GM19025 (cell line): ENCODE results near the gene ASXL1.
"Not testable (repeated sequence)": the region's sequence is repeated elsewhere in the genome, so short reads cannot be mapped to it uniquely, and the experiment has no call there.

Experiments
- ATAC-seq: cut with Tn5 transposase; IDR thresholded peaks from one replicate; pipeline ENCODE4 v1.9.1; 2021; ENCODE audit warnings: mild to moderate bottlenecking, low read depth, moderate library complexity; ENCODE audit not compliant: unreplicated experiment

ASXL1 gene

DNA sequence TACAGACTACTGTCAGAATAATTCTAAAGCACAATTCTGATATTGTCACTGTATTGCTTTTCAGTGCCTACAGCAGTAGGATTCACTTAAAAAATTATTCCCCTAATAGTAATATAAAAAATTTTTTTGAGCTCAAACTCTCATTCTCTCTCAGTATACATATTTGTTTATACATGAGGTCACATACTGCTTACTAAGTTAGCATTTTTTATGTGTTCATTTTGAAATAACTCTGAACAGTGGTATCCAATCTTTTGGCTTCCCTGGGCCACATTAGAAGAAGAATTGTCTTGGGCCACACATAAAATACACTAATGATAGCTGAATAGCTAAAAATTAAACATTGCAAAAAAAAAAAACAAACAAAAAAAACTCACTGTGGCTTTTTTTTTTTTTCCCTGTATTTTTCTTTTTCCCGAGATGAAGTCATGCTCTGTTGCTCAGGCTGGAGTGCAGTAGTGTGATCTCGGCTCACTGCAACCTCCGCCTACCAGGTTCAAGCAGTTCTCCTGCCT is 38.6 kb downstream of the ASXL1 start:
- no peak for ATAC-seq

DNA sequence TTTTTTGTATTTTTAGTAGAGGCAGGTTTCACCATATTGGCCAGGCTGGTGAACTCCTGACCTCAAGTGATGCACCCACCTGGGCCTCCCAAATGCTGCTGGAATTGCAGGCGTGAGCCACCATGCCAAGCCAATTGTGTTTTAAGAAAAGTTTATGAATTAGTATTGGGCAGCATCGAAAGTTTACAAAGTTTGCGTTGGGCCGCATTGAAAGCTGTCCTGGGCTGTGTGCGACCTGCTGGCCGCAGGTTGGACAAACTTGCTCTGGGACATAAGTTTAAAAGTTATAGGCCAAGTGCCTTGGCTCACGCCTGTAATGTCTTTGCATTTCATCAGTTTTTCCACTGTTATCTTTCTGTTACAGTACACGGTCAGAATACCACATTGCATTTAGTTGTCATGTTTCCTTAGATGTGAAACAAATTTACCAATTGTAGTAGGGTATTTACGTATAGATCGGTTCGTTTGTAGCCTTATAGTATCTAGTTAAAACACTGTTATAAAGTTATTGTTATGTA is 39.5 kb downstream of the ASXL1 start:
- no peak for ATAC-seq

DNA sequence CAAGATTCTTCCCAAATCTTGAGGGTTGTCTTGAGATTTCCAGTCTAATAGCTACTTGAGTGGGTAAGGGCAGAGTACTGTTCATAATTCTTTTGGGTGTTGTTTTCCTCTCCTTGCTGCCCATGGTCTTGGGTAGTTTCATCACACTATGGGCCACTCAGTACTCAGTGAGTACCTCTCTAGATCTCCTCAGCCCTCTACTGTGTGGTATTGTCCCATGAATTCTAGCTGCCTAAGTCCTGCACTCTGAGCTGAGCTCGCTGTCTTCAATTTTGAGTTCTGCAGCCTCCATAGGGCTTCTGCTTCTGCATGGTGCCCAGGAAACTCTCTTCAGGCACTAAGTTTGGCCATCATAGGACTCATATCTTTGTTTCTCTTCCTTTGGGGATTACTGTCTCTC is 42.3 kb downstream of the ASXL1 start:
- ATAC-seq, result no peak

DNA sequence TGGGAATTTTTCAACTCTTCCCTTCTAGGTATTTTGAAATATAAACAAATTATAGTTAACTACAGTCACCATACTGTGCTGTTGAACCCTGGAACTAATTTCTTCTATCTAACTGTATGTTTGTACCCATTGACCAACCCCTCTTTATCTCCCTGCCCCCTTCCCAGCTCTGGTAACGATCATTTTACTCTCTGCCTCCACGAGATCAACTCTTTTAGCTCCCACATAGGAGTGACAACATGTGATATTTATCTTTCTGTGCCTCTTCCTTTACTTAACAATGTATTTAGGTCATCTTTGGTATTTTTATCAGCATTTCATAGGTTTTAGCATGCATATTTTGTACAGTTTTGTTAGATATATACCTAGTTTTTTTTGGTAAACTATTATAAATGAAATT is 45.9 kb downstream of the ASXL1 start:
- no peak for ATAC-seq

DNA sequence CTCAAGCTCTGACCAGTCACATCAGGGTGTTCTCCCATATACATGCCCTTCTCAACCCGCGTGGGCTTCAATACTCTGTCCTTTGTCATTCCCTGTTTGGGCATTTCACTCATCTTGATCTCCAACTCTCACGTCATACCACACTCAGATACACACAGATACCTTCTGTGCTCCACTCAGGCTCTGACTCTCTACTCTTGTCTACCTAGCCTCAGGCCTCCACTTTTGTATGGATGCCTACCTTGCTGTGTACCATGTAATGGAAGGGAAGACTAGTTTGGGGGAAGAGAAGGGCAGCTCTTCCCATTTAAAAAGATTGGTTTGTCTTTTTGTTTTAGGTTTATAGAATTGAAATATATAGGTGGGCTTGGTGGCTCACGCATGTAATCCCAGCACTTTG is 48.6 kb downstream of the ASXL1 start:
- no peak for ATAC-seq

DNA sequence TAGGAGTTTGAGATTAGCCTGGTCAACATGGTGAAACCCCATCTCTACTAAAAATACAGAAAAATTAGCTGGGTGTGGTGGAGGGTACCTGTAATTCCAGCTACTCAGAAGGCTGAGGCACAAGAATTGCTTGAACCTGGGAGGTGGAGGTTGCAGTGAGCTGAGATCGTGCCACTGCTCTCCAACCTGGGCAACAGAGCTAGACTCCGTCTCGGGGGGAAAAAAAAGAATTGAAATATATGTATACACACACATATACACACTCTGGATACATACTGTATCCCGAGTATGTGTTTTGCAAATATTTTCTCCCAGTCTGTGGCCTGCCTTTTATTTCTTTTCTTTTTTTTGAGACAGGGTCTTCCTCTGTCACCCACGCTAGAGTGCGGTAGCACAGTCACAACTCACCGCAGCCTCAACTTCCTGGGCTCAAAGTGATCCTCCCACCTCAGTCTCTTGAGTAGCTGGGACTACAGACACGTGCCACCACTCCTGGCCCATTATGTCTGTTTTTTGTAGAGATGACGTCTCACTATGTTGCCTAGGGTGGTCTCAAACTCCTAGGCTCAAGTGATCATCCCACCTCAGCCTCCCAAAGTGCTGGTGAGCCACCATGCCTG is 49.1 kb downstream of the ASXL1 start:
- ATAC-seq, result not testable (repeated sequence)

DNA sequence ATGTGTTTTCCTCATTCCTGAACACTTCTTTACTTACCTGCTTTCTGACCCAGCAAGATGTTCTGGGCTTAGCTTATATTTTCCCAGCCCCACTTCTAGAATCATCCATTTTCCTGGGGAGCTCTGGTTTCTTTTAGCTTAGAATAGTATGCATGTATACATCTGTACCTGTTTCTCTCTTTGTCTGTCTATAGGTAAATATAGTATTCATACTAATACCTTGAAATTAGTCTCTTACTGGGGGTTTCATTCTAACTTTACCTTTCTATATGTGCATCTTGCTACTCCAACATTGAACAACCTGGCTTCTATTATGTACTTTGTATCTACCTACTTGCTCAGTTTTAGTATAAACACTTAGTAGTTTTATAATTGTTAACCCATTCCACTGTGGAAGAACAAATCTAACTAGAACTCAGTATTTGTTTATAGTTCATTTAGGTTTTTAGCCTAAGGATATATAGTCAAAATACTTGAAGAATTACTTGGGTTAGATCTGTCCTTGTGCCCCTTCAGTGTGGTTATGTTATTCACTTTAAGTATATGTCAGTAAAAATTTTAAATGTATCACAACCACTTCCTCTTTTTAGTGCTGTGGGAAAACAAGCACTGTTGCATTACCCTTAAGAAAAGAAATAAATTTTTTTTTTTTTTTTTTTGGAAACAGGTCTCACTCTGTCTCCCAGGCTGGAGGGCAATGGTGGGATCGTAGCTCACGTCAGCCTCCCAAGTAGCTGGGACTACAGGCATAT is 54.0 kb downstream of the ASXL1 start:
- ATAC-seq, result no peak

DNA sequence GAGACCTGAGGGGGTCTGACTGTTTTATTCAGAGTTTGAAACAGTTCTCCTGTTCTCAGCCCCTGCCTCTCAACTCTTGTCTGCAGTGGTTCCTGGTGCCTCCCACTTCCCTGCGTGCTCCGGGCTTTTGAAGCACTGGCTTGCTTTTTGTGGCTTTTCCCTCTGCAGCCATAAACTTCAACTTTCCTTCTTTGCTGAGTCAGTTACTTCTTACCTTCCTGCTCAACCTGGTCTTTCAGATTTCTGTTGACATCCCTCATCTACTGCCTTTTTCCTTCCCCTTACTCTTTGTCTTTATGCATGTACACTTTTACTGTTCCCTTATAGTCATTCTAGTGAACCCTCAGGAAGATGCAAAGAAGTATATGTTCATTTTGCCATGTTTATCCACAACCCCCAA is 57.4 kb downstream of the ASXL1 start:
- ATAC-seq, result no peak

DNA sequence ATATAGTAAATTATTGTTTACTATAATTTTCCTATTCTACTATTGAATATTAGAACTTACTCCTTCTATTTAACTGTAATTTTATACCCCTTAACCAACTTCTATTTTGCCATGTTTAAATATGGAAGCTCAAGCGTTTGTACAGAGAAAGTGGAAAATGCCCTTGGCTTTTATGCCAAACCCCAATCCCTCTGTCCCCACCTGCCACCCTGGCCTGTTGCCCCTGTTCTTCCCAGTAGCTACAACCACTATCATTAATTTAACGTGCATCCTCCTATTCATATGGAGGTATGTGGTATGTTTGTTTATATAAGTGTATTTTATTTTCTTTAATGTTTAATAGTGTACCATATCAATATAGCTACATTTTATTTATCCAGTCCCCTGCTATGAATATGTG is 58.1 kb downstream of the ASXL1 start:
- no peak for ATAC-seq

DNA sequence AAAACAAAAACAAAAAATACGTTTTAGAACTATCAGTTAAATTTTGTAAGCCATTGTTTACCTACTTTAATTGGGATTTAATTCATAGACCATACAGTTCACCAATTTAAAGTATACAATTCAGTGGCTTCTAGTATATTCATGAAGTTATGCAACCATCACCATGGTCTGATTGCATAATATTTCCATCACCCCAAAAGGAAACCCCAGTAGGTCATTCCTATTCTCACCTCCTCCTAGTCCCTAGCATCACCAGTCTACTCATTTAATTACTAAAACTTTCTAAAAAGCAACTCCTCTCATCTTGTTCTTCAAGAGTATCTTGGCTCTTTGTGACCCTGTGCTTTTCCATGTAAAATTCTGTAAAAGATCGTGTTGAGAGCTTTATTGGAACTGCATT is 60.2 kb downstream of the ASXL1 start:
- no peak for ATAC-seq

DNA sequence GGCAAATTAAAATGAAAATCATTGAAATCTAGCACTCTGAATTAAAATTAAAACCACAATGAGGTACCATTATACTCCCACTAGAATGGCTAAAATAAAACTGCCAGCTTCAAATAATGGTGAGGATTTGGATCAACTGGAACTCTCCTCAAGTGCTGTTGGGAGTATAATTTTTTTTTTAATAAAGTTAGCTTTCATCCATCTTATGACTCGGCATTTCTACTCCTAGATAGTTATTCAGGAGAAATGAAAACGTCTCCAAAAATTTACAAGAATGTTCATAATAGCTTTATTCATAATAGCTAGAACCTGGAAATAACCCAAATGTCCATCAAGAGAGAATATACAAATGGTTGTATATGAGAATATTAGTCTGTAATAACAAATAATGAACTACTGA is 63.2 kb downstream of the ASXL1 start:
- no peak for ATAC-seq

DNA sequence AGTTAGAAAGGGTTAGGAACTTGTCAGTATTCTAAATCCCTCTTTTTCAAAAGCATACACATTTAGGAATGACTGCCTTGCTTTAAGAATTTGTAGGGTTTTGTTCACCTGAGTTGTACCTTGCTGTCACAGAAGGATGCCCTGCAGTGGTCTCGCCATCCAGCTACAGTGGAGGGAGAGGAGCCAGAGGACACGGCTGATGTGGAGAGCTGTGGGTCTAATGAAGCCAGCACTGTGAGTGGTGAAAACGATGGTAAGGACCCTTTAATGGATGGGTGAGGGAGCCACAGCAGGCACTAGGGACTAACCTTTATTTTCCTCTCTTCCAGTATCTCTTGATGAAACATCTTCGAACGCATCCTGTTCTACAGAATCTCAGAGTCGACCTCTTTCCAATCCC is 69.9 kb downstream of the ASXL1 start:
- no peak for ATAC-seq

DNA sequence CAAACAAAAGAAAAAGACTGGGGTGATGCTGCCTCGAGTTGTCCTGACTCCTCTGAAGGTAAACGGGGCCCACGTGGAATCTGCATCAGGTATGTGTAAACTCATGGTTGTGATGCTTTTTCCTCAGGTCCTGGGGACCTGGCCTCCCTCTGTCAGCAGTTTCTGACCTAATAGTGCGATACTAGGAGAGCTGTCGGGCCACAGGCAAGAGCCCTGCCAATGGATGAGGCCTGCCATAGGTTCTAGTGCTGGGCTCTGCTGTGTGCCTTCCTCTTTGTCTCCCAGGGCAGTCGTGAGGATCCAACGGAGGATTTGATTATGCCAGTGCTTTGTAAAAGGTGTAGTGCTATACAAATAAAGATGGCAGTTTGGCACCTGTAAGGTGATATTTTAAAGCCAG is 71.2 kb downstream of the ASXL1 start:
- no peak for ATAC-seq

DNA sequence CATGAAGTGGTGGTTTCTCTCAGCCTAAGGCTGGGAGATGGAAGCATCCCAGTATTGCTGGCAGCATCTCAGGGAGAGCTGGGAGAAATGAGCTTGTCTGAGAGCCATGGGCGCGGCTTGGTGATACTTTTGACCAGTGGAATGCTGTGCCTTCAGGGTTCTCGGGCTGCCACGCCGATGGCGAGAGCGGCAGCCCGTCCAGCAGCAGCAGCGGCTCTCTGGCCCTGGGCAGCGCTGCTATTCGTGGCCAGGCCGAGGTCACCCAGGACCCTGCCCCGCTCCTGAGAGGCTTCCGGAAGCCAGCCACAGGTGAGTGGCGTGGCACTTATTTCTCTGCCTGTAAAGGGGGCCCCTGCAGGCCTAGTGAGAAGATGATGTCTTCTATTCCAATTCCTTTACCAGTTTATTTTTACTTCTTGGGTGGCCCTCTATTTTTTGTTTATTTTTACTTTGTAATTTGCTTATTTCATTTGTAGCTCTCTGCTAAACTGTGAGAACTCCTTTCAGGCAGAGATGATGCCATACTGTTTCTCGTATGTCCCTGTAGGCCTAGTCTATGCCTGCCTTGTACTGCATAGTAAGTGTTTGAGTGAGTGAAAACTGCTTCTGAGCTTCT is 71.7 kb downstream of the ASXL1 start:
- no peak for ATAC-seq

DNA sequence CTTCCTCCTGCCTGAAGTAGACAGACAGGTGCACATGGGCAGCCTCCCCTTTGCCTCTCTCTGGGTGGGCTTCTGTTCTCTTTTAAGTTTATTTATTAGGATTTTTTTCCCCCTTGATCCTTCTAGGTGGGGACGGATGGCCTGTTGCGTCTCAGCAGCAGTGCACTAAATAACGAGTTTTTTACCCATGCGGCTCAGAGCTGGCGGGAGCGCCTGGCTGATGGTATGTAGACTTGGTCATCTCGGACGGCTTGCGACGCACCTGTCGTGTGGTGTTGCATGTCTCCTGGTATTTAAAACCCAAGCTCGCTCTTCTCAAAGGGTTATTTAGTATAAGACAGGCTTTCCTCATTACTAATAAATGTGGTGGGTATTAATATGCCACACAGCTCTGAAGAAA is 73.3 kb downstream of the ASXL1 start:
- ATAC-seq, result no peak

DNA sequence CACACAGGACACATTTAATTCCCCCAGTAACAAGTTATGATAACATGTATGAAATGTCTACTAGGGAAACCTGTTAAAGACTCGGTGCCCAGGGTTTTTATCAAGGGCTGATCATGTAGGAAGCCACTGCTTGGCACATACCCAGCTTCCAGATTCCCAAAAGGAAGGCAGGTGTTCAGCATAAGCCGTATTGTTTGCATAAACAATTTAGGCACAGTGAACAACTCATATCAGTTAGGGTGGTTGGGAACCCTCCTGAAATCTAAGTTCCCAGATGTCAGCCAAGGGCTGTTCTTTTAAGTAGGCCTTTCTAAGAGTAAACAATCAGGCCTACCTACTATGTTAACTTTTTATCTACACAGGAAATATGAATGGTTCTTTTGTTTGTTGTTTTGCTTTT is 74.1 kb downstream of the ASXL1 start:
- ATAC-seq, result no peak

DNA sequence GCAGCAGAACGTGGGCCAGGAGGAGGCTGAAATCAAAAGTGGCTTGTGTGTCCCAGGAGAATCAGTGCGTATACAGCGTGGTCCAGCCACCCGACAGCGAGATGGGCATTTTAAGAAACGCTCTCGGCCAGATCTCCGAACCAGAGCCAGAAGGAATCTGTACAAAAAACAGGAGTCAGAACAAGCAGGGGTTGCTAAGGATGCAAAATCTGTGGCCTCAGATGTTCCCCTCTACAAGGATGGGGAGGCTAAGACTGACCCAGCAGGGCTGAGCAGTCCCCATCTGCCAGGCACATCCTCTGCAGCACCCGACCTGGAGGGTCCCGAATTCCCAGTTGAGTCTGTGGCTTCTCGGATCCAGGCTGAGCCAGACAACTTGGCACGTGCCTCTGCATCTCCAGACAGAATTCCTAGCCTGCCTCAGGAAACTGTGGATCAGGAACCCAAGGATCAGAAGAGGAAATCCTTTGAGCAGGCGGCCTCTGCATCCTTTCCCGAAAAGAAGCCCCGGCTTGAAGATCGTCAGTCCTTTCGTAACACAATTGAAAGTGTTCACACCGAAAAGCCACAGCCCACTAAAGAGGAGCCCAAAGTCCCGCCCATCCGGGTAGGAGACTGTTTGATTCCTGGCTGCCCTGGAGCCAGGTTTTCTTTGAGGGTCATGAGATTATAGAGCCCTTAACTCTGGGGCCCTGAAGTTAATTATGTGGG is 75.3 kb downstream of the ASXL1 start:
- ATAC-seq, result no peak

DNA sequence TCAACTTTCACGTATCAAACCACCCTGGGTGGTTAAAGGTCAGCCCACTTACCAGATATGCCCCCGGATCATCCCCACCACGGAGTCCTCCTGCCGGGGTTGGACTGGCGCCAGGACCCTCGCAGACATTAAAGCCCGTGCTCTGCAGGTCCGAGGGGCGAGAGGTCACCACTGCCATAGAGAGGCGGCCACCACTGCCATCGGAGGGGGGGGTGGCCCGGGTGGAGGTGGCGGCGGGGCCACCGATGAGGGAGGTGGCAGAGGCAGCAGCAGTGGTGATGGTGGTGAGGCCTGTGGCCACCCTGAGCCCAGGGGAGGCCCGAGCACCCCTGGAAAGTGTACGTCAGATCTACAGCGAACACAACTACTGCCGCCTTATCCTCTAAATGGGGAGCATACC is 76.3 kb downstream of the ASXL1 start:
- no peak for ATAC-seq

DNA sequence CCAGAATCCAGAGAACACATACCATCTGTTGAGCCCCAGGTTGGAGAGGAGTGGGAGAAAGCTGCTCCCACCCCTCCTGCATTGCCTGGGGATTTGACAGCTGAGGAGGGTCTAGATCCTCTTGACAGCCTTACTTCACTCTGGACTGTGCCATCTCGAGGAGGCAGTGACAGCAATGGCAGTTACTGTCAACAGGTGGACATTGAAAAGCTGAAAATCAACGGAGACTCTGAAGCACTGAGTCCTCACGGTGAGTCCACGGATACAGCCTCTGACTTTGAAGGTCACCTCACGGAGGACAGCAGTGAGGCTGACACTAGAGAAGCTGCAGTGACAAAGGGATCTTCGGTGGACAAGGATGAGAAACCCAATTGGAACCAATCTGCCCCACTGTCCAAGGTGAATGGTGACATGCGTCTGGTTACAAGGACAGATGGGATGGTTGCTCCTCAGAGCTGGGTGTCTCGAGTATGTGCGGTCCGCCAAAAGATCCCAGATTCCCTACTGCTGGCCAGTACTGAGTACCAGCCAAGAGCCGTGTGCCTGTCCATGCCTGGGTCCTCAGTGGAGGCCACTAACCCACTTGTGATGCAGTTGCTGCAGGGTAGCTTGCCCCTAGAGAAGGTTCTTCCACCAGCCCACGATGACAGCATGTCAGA is 77.4 kb downstream of the ASXL1 start:
- ATAC-seq, result no peak

DNA sequence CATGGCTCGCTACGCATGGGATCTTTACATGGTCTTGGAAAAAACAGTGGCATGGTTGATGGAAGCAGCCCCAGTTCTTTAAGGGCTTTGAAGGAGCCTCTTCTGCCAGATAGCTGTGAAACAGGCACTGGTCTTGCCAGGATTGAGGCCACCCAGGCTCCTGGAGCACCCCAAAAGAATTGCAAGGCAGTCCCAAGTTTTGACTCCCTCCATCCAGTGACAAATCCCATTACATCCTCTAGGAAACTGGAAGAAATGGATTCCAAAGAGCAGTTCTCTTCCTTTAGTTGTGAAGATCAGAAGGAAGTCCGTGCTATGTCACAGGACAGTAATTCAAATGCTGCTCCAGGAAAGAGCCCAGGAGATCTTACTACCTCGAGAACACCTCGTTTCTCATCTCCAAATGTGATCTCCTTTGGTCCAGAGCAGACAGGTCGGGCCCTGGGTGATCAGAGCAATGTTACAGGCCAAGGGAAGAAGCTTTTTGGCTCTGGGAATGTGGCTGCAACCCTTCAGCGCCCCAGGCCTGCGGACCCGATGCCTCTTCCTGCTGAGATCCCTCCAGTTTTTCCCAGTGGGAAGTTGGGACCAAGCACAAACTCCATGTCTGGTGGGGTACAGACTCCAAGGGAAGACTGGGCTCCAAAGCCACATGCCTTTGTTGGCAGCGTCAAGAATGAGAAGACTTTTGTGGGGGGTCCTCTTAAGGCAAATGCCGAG is 78.2 kb downstream of the ASXL1 start:
- ATAC-seq, result no peak
